GM18502 (cell line): Measurements from ENCODE around the gene AHCY.
A peak's percentile ranks its signal among the peaks of the same experiment; 100 is the strongest.
"Not testable (repeated sequence)": the region's sequence is repeated elsewhere in the genome, so short reads cannot be mapped to it uniquely, and the experiment has no call there.

ENCODE experiments used
- ATAC-seq: cut with Tn5 transposase; IDR thresholded peaks from one replicate; pipeline ENCODE4 v1.9.1; 2021; ENCODE audit warnings: mild to moderate bottlenecking; ENCODE audit not compliant: unreplicated experiment, poor library complexity

AHCY gene

DNA sequence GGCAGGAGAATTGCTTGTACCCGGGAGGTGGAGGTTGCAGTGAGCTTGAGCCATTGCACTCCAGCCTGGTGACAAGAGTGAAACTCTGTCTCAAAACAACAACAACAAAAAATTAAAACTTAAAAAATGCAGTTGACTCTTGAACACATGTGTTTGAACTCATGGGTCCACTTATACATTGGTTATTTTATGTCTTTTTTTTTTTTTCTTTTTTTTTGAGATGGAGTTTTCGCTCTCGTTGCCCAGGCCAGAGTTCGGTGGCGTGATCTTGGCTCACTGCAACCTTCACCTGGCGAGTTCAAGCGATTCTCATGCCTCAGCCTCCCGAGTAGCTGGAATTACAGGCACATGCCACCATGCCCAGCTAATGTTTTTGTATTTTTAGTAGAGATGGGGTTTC is 39.7 kb downstream of the AHCY start:
- not testable (repeated sequence) for ATAC-seq

DNA sequence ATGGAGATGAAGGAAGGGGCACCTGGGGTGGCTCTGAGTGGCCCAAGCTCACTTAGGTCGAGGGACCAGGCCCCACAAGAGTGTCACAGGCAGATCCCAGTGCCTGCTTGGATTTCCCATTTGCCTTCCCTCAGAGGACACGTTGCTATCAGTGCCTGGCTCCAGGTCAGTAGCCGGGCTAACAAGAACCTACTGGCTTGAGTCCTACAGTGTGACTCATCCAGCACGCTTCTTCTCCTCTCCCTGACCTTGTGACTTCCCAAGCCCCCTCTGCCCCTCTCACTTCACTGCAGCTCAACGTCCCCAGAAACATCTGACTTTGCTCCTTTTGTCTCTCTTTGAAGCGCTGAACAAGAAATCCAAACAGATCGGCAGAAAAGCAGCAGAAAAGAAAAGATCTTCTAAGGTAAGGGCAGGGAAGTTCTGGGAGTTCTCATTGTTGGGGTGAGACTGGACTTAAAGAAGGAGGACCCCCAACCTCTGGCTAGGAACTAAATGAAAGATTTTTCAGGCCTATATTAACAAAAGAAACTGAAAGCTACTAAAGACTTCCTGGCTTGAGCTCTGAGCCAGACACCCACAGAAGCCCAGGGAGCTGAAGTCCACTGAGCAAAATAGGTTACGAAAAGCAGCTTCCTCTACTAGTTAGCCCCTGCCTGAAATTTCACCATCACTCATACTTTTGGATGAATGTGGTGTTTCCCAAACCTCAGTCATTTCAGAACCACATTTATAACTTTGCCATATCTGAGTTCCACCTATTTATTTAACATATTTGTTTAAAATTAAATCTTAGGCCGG is 40.5 kb downstream of the AHCY start:
- no peak for ATAC-seq

DNA sequence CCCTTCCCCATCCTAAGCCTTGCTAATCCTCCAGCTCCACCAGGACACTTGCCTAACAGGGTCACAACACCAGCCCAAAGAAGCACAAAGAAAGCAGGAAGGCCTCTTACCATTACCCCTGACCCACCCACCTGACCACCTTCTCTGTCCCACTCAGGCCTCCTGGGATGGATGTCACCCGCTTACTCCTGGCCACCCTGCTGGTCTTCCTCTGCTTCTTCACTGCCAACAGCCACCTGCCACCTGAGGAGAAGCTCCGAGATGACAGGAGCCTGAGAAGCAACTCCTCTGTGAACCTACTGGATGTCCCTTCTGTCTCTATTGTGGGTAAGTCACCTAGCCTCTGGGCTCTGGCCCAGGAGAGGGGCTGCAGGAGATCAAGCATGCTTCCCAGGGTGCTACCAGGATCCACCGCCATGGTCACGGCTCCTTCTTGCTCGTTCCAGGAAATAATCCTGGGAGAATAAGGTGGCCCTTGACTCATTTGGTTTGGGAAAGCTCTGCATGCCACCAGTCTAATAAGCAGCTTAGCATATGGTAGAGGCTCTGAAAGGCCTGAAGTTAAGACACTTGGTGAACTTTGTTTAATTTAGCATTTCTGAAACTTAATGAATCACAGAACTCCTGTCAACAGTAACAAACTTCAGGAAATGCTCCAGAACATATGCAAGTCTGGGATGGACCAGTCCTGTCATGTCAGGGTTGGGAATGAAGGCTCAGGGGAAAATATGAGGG is 42.8 kb downstream of the AHCY start:
- no peak for ATAC-seq

DNA sequence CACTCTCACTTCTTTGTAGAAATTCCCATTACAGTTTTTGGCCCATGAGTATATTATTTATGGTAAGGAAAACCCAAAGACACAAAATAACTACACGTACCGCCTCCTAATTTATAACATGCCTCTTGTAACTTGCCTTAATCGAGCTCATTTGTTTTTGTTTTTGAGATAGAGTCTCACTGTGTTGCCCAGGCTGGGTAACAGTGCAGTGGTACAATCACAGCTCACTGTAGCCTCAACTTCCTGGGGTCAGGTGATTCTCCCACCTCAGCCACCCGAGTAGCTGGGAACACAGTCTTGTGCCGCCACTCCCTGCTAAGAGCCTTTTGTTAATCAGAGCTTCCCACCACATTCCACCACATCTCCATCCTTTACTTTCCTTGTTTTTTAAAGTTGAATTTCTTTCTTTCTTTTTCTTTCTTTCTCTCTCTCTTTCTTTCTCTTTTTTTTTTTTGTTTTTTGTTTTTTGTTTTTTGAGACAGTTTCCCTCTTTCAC is 46.5 kb downstream of the AHCY start:
- ATAC-seq, result no peak

DNA sequence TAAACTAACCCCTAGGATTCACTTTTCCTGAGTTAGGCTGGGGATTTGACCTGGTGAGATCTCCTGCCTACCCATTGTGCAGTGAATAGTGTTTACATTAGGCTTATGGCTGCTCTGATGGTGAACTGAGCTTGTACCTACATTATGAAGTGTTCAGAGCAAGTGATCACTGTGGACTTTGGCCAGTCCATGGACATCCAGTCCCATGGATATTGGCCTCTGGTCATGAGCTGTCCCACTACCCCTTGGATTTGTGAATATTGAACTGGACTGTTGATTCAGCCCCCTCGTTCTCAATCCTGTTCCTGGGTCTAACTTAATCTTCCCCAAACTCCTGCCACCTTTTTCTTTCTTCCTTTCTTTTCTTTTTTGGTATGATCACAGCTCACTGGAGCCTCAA is 48.2 kb downstream of the AHCY start:
- no peak for ATAC-seq

DNA sequence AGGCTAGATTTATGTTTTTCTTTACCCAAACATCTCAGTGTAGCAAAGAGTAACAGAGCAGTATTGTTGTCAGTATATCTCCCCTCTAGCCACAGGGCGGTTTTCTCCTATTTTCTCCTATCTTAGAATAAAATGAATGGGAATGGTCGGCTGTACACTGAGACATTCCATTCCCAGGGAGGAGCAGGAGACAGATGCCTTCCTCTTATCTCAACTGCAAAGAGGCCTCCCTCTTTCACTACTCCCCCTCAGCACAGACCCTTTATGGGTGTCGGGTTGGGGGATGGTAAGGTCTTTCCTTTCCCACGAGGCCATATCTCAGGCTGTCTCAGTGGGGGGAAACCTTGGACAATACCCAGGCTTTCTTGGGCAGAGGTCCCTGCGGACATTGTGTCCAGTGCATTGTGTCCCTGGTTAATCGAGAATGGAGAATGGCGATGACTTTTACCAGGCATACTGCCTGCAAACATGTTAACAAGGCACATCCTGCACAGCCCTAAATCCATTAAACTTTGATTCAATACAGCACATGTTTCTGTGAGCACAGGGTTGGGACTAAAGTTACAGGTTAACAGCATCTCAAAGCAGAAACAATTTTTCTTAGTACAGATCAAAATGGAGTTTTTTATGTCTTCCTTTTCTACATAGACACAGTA is 50.6 kb downstream of the AHCY start:
- not testable (repeated sequence) for ATAC-seq

DNA sequence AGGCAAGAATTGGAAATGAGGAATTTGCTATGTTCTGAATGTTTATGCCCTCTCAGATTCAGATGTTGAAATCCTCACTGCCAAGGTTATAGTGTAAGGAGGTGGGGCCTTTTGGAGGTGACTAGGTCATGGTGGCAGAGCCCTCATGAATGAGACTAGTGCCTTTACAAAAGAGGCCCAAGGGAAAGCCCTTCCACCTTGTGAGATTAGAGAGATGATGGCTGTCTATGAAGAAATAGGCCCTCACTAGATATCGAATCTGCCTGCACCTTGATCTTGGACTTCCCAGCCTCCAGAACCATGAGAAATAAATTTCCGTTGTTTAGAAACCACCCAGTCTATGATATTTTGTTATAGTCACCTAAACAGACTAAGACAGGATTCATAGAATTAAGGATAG is 51.5 kb downstream of the AHCY start:
- ATAC-seq, result no peak

DNA sequence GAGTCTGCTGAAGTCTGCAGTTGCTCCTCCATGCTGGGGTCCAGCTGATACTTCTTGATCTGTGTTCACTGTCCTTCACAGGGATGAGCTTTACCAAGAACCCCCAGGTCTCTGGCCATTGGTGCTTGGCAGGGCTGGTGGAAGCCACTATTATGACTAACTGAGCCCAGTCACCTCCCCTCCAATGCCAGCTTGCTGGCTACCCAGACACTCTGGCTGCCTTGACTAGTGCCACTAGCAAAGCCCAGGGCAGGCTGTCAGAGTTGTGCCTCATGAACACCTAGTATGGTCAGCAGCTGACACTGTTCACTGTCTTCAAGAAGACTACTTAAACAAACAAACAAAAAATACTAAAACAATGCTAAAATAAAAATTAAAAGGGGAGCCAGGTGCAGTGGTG is 53.1 kb downstream of the AHCY start:
- ATAC-seq, result no peak

DNA sequence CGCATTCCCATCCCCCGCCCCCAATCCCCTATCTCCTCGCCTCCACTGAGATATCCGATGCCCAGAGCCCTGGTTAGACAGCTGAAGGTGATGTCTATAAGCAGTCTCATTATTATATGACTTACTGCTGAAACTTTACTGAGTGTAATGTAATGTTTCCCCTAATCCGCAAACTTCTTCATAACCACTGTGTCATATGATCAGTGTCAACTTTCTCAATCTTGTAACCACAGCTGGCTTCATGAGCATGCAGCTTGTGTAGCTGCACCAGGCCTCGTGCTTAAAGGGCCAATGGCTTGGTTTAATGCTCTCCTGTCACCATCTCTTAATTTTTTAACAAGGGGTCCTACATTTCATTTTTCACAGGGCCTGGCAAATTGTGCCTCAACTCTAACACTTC is 53.9 kb downstream of the AHCY start:
- ATAC-seq, result peak; percentile 69

DNA sequence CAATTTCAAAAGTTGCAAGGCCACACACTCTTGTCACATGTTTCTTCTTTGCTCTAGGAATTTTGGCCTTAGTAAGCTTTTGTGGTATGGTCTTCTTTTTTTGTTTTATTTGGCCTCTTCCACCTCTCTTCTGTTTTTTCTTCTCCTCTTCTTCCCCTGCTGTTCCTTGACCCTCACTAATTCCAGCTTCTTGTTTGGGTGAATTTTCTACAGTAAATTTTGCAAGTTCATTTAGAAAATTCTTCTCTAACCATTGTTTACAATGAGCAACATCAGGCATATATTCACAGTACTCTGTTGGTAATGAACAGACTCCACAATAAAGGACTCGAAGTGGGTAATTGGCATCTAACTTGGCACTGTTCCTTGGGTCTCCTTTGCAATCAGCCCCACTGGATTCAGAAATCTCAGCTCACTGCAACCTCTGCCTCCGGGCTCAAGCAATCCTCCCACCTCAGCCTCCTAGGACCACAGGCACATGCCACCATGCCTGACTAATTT is 57.0 kb downstream of the AHCY start:
- ATAC-seq, result no peak

DNA sequence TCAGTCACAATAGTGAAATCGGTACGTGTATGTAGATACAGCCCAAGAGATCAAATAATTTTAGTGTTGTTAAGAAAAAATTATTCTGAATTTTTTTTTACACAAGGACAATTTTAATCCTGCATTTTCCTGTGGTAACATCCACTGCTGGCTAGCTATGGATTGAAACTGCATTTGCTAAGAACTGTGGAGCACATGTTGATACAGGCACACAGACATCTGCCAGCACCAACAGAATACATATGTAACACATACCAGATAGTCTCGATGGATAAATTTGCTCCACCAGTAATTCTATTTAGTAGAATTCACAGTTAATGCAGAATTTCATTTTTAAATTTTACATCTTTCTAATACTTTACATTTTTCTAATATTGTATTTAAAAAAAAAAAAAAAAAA is 59.8 kb downstream of the AHCY start:
- no peak for ATAC-seq

DNA sequence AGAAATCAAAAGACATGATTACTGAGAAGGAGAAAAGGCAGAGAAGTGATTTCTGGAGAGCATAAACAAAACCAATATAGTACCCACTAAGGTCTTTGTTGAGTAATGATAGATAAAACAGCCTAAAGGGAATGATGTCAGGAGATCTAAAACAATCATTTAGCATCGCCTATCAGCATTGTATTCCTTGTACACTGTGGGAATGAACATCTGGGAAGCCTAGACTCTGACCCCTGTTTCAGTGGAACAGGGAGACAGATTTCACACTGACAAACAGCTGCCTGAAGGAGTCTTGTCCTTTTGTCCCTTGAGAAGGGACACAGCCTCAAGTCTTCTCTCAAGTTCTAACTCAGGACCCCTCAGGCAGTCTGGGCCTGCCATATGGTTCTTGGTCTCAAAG is 60.3 kb downstream of the AHCY start:
- ATAC-seq, result no peak

DNA sequence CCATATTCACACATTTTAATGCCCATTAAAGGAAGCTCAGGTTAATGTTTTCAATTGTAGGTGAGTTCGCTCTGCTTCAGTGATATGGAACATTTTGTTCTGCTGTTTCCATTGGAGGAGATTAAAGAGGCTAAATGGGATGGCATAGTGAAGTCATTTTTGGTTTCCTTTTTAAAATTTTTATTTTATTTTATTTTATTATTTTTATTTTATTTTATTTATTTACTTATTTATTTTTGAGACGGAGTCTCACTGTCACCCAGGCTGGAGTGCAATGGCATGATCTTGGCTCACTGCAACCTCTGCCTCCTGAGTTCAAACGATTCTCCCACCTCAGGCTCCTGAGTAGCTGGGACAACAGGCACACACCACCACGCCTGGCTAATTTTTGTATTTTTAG is 61.1 kb downstream of the AHCY start:
- not testable (repeated sequence) for ATAC-seq

DNA sequence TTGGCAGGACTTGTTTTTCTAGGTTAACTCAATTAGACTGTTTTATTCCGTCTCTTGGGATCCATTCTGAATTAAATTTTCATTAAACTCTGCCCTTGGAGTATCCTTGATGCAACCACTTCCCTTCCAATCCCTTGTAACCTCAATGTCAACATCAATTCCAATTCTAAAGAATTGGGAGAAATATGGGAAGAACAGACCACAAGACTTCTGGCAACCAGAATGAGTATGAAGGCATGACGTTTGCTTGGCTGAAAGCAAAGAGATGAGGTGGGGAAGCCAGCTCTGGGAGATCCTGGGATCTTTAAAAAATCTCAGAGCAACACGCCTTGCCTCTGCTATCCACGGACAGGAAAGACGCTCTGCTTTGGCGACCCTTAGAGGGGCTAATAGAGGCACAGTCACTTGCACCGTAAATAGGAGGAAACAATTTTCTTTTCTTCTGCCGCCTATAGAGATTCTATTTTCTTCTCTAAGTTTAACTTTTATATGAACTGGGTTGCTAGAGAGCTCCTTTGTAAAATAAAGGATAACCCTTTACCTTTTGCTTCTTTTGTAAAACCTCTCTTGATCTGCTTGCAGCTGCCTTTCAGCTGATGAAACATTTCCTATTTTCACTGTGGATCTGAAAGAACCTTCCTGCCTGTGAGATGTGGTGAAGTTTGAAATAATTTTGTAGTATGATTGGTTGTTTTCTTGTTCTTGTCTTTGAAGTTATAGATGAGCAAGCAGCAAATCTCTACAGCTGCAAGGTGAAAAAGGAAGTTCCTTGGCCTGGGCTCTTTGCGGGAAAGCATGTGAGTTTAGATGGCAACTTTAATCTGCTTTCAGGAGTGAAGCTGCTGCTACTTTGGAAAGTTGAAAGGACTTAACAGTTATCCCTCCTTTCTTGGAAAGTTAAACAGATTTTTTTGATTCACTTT is 62.2 kb downstream of the AHCY start, which contains the start of gene ASIP:
Gene ASIP (plus strand): TSS at position 731 of the 923 bp plus-strand sequence. CDS start 18,952 bp downstream, outside the sequence.
- no peak for ATAC-seq

DNA sequence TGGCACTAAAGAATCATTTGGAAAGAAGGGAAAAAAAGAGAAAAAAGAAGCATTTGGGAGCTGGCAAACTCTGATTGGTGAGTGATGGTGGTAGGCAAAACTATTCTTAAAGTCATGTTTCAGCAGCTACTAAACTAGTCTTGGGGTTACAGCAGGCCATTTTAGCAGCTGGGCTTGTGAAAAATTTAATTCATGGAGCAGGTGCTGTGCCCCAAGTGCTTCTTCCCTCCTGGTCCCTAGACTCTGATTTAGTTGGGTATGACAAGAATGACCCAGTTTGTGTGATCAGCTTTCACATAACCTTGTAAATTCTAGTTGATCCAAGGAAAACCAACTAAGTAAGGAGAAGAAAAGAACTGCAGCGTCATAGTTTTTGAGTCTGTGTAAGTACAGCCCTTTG is 63.0 kb downstream of the AHCY start:
- no peak for ATAC-seq

DNA sequence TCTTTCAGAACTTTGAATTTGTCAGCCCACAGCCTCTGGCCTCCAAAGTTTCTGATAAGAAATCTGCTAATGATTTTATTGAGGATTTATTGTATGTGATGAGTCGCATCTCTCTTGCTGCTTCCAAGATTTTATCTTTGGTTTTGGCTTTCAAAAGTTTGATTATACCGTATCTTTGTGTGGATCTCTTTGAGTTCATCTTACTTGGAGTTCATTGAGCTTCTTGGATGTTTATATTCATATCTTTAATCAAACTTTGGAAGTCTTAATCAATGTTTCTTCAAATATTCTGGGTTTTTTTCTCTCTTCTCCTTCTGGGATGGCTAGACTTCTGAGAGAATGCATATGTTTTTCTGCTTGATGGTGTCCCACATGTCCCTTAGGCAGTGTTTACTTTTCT is 65.2 kb downstream of the AHCY start:
- ATAC-seq, result no peak

DNA sequence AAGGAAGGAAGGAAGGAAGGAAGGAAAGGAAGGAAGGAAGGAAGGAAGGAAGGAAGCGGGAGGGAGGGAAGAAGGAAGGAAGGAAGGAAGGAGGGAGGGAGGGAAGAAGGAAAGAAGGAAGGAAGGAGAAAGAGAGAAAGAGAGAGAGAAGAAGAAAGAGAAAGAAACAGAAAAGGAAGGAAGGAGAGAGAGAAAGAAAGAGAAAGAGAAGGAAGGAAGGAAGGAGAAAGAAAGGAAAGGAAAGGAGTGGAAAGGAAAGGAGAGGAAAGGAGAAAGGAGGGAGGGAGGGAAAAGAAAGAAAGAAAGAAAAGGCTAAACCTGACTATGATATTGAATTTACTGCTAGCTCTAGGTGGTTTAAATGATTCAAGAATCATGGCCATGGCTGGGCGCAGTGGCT is 67.3 kb downstream of the AHCY start:
- no peak for ATAC-seq

DNA sequence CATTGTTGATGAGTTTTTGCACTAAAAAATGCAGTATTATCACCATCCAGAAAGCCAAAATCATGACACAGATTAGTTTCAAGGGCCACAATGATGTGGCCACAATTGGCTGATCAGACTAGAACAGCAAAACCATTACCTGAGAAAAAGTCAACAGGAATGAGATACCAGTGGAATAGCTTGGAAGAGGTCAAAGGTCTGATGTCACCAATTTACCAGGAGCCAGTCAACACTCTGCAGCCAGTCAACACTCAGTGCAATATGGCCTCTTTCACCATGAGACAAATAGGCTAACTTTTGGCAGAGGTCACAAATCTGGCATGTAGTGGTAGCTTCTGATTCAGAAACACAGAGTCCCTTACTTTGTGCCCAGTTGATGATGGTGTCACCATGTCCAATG is 69.5 kb downstream of the AHCY start:
- no peak for ATAC-seq

DNA sequence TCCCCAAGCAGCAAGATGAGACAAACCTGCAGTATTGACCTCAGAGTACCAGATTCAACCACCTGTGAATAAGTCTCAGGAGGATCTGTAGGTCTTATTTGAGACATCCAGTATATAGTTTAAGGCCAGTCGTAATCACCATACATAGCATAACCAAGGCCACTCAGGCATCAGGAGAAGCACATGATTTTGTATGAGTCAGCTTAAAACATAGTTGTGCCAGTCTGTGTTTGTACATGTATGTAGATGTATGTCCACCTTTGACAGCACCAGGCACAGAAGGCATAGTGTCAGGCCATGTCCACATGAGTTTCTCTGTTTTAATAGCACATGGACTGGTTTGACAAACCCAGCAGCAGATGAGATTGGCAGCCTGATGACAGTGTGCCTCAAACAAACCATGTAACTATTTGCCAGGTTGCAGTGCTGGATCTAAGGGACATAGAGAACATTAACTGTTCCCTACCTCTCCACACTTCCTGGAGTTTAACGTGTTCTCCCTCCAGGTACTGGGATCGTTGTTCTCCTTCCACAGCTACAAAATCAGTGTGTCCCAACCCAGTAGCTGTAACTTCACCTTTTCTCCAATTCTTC is 70.6 kb downstream of the AHCY start:
- ATAC-seq, result no peak
